HepG2 (cell line): ENCODE results near the gene TAOK3. TPM values are rescaled to one million over a fixed set of nuclear protein-coding genes. Genes with fewer than 3 reads are reported as not detected.

ENCODE experiments used
- ETV5 ChIP-seq: IDR thresholded peaks from 2 replicates; pipeline ENCODE4 v1.6.1; 2018; ENCODE audit warnings: missing biosample characterization, missing genetic modification reagents, inconsistent platforms, borderline replicate concordance
- FLYWCH1 ChIP-seq: sonication (generic); formaldehyde crosslinking; IDR thresholded peaks from 2 replicates; pipeline ENCODE4 v1.8.1; 2023; ENCODE audit warnings: mild to moderate bottlenecking, missing genetic modification reagents
- HMGXB4 ChIP-seq, 2 experiments: sonication (generic) in 1 of 2; formaldehyde crosslinking in 1 of 2; IDR thresholded peaks; 2 replicates each; pipeline versions ENCODE4 v1.4.0 to v1.6.1; 2018 to 2020; ENCODE audit warnings: missing genetic modification reagents in 2 of 2, borderline replicate concordance in 1 of 2, low read depth in 1 of 2, mild to moderate bottlenecking in 1 of 2, missing biosample characterization in 1 of 2
- MXD4 ChIP-seq: IDR thresholded peaks from 2 replicates; pipeline ENCODE4 v1.6.1; 2016; ENCODE audit warnings: mild to moderate bottlenecking, missing biosample characterization, missing genetic modification reagents
- STAT5B ChIP-seq: sonication (generic); formaldehyde crosslinking; IDR thresholded peaks from 2 replicates; pipeline ENCODE4 v1.4.0; 2020; ENCODE audit warnings: missing genetic modification reagents
- TAF1 ChIP-seq: sonication (generic); formaldehyde crosslinking; IDR thresholded peaks from 2 replicates; pipeline ENCODE4 v1.4.0; 2020; ENCODE audit warnings: missing genetic modification reagents
- ZFP36 ChIP-seq: fragments of 150-350 bp; IDR thresholded peaks from 2 replicates; pipeline ENCODE4 v1.6.1; 2018; ENCODE audit warnings: borderline replicate concordance, low read length, low read depth; ENCODE audit not compliant: partially characterized antibody
- ZFP90 ChIP-seq: sonication (generic); formaldehyde crosslinking; IDR thresholded peaks from 2 replicates; pipeline ENCODE4 v1.8.0; 2022; ENCODE audit warnings: missing genetic modification reagents, mild to moderate bottlenecking, inconsistent platforms, borderline replicate concordance
- ZNF101 ChIP-seq: sonication (generic); formaldehyde crosslinking; IDR thresholded peaks from 2 replicates; pipeline ENCODE4 v1.4.0; 2020; ENCODE audit warnings: mild to moderate bottlenecking, low read depth, missing genetic modification reagents, borderline replicate concordance
- ZNF17 ChIP-seq: sonication (generic); formaldehyde crosslinking; IDR thresholded peaks from 2 replicates; pipeline ENCODE4 v1.5.0; 2020; ENCODE audit warnings: mild to moderate bottlenecking, missing genetic modification reagents
- ZNF687 ChIP-seq: sonication (generic); formaldehyde crosslinking; IDR thresholded peaks from 2 replicates; pipeline ENCODE4 v1.5.1; 2020; ENCODE audit warnings: mild to moderate bottlenecking, missing genetic modification reagents, moderate library complexity
- ZNF747 ChIP-seq: sonication (generic); formaldehyde crosslinking; IDR thresholded peaks from 2 replicates; pipeline ENCODE4 v1.8.1; 2023; ENCODE audit warnings: missing genetic modification reagents, mild to moderate bottlenecking, borderline replicate concordance
- ZNF781 ChIP-seq: sonication (generic); formaldehyde crosslinking; IDR thresholded peaks from 2 replicates; pipeline ENCODE4 v1.5.1; 2020; ENCODE audit warnings: borderline replicate concordance, mild to moderate bottlenecking, missing genetic modification reagents; ENCODE audit errors: not compliant biosample characterization
- ZNF782 ChIP-seq: sonication (generic); formaldehyde crosslinking; IDR thresholded peaks from 2 replicates; pipeline ENCODE4 v1.4.0; 2020; ENCODE audit warnings: missing genetic modification reagents, mild to moderate bottlenecking, borderline replicate concordance
- ZSCAN30 ChIP-seq: sonication (generic); formaldehyde crosslinking; IDR thresholded peaks from 2 replicates; pipeline ENCODE4 v1.5.0; 2020; ENCODE audit warnings: mild to moderate bottlenecking, missing genetic modification reagents
- polyA plus RNA-seq, 8 experiments: library from polyadenylated mRNA; depleted of rRNA in 3 of 8; stranded (reverse) in 7 of 8; unstranded in 1 of 8; fragments of >200 nt; fragmentation: Illumina TruSeq in 4 of 8; extraction: Trizol in 4 of 8; gene quantifications; 2 replicates each; pipeline versions ENCODE4 v1.2.1 to v1.2.3, GENCODE V29; 2011 to 2016; ENCODE audit warnings: low read depth in 4 of 8, missing spikeins in 1 of 8, mixed read lengths in 1 of 8; ENCODE audit not compliant: insufficient read depth in 1 of 8
- total RNA-seq, 5 experiments: library from RNA; depleted of rRNA; stranded (reverse); fragments of >200 nt; fragmentation: Illumina TruSeq; extraction: Trizol; gene quantifications; 2 replicates each; pipeline ENCODE4 v1.2.3, GENCODE V29; 2016; ENCODE audit warnings: low read depth in 1 of 5
- TF ChIP-seq, protein P1 (sequence below): sonication (generic); formaldehyde crosslinking; IDR thresholded peaks from 2 replicates; pipeline ENCODE4 v1.5.1; 2020; ENCODE audit warnings: mild to moderate bottlenecking, missing genetic modification reagents, borderline replicate concordance
- TF ChIP-seq, protein P2 (sequence below): IDR thresholded peaks from 2 replicates; pipeline ENCODE4 v1.6.1; 2016; ENCODE audit warnings: mild to moderate bottlenecking, missing biosample characterization, missing genetic modification reagents
- TF ChIP-seq, protein P3 (sequence below): sonication (generic); formaldehyde crosslinking; conservative IDR thresholded peaks from 2 replicates; pipeline ENCODE4 v1.8.0; 2022; ENCODE audit warnings: missing genetic modification reagents

The TAOK3 gene
- total and polyA plus RNA-seq, 2 of the 13 experiments (the other 11 are each of a cell fraction or from before 2014, with no cell fraction given): 10.4 to 12.3 TPM

- TF ChIP-seq ZNF781 (CRISPR knock-in tag) (no peak), ZNF747 (no peak), HMGXB4 (CRISPR knock-in tag; IDR thresholded peaks at IDR 0.05; ENCODE audit: borderline replicate concordance in 1 of 2, low read depth in 1 of 2) (peak; percentile 45 to 83; a peak in 3 of 4 replicates), STAT5B (no peak), ZNF17 (CRISPR knock-in tag) (no peak), ZFP36 (no peak), ZNF782 (CRISPR knock-in tag) (no peak), ZFP90 (peak; percentile 66), MXD4 (CRISPR knock-in tag) (peak; percentile 55; the same call in 1 of the 2 replicates), ZNF687 (CRISPR knock-in tag) (peak; percentile 85), ZSCAN30 (CRISPR knock-in tag) (no peak), TAF1 (peak; percentile 80; the same call in 1 of the 2 replicates), ETV5 (CRISPR knock-in tag) (peak; percentile 52; the same call in 1 of the 2 replicates), ZNF101 (CRISPR knock-in tag) (no peak), FLYWCH1 (no peak)
- TF ChIP-seq, protein P1, sequence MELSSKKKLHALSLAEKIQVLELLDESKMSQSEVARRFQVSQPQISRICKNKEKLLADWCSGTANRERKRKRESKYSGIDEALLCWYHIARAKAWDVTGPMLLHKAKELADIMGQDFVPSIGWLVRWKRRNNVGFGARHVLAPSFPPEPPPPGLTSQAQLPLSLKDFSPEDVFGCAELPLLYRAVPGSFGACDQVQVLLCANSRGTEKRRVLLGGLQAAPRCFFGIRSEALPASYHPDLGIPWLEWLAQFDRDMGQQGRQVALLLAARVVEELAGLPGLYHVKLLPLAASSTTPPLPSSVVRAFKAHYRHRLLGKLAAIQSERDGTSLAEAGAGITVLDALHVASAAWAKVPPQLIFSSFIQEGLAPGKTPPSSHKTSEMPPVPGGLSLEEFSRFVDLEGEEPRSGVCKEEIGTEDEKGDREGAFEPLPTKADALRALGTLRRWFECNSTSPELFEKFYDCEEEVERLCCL: no peak
- TF ChIP-seq, protein P2, sequence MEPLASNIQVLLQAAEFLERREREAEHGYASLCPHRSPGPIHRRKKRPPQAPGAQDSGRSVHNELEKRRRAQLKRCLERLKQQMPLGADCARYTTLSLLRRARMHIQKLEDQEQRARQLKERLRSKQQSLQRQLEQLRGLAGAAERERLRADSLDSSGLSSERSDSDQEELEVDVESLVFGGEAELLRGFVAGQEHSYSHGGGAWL: peak; percentile 58; the same call in 1 of the 2 replicates
- TF ChIP-seq, protein P3, sequence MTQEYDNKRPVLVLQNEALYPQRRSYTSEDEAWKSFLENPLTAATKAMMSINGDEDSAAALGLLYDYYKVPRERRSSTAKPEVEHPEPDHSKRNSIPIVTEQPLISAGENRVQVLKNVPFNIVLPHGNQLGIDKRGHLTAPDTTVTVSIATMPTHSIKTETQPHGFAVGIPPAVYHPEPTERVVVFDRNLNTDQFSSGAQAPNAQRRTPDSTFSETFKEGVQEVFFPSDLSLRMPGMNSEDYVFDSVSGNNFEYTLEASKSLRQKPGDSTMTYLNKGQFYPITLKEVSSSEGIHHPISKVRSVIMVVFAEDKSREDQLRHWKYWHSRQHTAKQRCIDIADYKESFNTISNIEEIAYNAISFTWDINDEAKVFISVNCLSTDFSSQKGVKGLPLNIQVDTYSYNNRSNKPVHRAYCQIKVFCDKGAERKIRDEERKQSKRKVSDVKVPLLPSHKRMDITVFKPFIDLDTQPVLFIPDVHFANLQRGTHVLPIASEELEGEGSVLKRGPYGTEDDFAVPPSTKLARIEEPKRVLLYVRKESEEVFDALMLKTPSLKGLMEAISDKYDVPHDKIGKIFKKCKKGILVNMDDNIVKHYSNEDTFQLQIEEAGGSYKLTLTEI (CRISPR knock-in tag): no peak
Measured at GRCh38 chr12:118103601-118104382, 268.9 kb downstream of the TAOK3 start, which contains the start of gene VSIG10 (continued).
